Epithelial cell of proximal tubule (primary cell): Measurements from ENCODE around the gene AUTS2. TPM values are rescaled to one million over a fixed set of nuclear protein-coding genes. Genes with fewer than 3 reads are reported as not detected.

Source experiments
- DNase-seq: peaks from one replicate; pipeline ENCODE4 v3.0.0-alpha.2; 2011; ENCODE audit warnings: low read depth
- H3K4me3 ChIP-seq: 2 replicates; pipeline ENCODE4 v1.5.1; 2011; ENCODE audit warnings: low read depth, mild to moderate bottlenecking, low read length
- CTCF ChIP-seq: conservative IDR thresholded peaks from 2 replicates; pipeline ENCODE4 v1.5.1; 2012; ENCODE audit warnings: low read depth, mild to moderate bottlenecking, low read length
- total RNA-seq: library from RNA; depleted of rRNA; stranded (reverse); fragments of >200 nt; gene quantifications from 2 replicates; pipeline ENCODE4 v1.2.3, GENCODE V29; 2015

The AUTS2 gene
- total RNA-seq, 1 donor from 2014 or later, result 10.0 TPM

GRCh38 chr7:70014472-70015177 is 416.4 kb downstream of the AUTS2 start:
- TF ChIP-seq CTCF, result no peak
- H3K4me3 ChIP-seq, result no peak overlapping the region
- DNase-seq, result no peak

GRCh38 chr7:70015353-70015752 is 417.1 kb downstream of the AUTS2 start:
- TF ChIP-seq CTCF, result no peak
- no peak overlapping the region for H3K4me3 ChIP-seq
- DNase-seq, result no peak

- DNase-seq, result no peak
These were observed 417.9 kb downstream of the AUTS2 start for GRCh38 chr7:70016044-70016770.

GRCh38 chr7:70017357-70017756 is 419.1 kb downstream of the AUTS2 start:
- H3K4me3 ChIP-seq, result no peak overlapping the region
- no peak for DNase-seq
- TF ChIP-seq CTCF, result no peak

More at GRCh38 chr7:70016044-70016770, 417.9 kb downstream of the AUTS2 start:
- H3K4me3 ChIP-seq, result no peak overlapping the region
- no peak for TF ChIP-seq CTCF

GRCh38 chr7:70018700-70019099 is 420.4 kb downstream of the AUTS2 start:
- no peak overlapping the region for H3K4me3 ChIP-seq
- DNase-seq, result no peak
- TF ChIP-seq CTCF, result no peak

GRCh38 chr7:70027867-70028266 is 429.6 kb downstream of the AUTS2 start:
- TF ChIP-seq CTCF, result no peak
- DNase-seq, result no peak

More at GRCh38 chr7:70027867-70028266, 429.6 kb downstream of the AUTS2 start:
- H3K4me3 ChIP-seq, result no peak overlapping the region
